NCI-H226 (cell line): ENCODE measurements around the gene CIROP.
A peak's percentile ranks its signal among the peaks of the same experiment; 100 is the strongest.

ENCODE experiments used
- DNase-seq: peaks from one replicate; pipeline ENCODE4 v3.0.0-alpha.2; 2015

CIROP gene

GRCh38 chr14:23091294-23092225 lies 13.2 kb downstream of the CIROP start:
- no peak for DNase-seq

- no peak for DNase-seq
These were observed 14.5 kb downstream of the CIROP start for GRCh38 chr14:23090254-23090636.

DNA sequence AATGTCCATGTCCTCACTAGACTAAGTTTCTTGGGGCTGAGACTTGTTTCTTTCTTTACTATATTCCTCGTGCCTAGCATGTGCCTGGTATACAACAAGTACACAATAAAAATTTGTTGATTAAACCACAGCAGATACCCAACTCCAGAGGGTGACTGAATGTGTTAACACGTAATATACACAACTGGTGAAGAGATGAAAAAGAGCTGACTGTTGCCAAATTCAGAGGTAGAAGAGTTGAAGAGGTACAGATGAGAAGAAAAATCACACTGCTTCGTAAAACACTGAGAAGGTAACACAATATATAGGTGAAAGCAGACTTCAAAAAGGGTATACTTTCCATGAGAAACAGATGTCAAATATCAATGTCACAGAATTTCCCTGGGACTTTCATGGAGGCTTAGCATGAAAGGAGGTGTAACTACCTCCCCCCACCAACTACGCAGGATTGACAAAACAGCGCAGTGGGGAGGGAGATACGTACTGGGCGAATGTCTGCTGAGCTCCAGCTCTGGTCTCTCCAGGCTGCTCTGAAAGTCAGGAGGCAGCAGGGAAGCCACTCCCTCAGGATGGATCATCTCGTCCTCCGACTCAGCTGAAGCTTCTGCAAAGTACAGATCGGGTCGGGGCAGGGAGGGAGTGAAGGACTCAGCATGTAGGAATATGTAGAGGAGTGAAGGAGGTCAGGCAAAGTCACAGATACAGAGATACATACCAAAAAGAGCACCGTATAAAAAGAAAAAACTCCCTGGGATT lies 15.1 kb downstream of the CIROP start:
- no peak for DNase-seq

DNA sequence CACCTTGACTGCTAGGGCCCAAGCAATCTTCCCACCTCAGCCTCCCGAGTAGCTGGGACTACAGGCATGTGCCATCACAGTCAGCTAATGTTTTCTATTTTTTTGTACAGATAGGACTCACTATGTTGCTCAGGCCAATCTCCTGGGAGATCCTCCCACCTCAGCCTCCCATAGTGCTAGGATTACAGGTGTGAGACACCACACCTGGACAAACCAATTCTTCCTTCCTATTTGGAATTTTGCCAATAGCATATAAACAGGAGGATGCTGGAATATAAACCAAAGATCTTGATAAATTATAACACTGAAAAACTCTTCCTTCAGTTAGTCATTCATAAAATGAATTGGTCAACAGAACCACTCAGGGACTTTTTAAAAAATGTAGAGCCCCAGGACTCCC lies 18.2 kb downstream of the CIROP start:
- DNase-seq: no peak

- no peak for DNase-seq
These were observed 19.3 kb downstream of the CIROP start for GRCh38 chr14:23085458-23085857.

DNA sequence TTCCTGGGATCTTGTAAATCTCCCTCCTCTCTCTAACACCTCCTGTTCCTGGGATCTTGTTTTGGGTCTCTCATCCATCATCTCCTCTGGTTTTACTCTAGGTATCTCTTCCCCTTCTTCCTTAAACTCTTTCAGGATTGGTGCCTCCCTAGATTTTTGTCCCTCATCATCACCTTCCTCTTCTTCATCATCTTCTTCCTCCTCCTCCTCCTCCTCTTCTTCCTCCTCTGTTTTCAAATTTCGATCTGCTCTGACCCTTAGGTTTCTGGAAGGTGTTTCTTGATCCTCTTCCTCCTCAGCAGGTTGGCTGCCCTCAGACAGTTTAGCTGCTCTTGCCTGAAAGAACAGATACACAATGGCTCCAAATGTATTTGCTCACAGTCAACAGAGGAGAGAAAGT lies 24.3 kb downstream of the CIROP start:
- DNase-seq: no peak

GRCh38 chr14:23079716-23080115 lies 25.1 kb downstream of the CIROP start:
- no peak for DNase-seq

DNA sequence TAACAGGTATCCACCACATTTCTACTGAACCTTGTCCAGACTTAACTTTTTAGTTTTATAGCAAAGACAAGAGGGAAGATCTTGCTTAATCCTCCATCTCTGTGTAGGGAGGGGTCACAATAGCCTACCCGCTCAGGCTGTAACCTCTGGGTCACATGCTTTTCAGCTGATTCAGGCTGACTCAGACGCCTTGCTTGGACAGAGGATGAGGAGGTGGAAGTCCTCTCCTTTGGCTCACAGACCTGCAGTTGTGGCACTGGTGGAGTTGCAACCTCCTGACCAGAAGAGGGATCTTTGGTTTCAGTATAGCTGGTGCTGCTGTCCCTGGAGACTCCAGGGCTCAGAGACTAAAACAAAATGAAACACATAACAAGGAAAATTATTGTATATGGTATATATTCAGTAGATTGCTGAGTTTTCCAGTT lies 26.1 kb downstream of the CIROP start:
- peak; percentile 93 for DNase-seq

DNA sequence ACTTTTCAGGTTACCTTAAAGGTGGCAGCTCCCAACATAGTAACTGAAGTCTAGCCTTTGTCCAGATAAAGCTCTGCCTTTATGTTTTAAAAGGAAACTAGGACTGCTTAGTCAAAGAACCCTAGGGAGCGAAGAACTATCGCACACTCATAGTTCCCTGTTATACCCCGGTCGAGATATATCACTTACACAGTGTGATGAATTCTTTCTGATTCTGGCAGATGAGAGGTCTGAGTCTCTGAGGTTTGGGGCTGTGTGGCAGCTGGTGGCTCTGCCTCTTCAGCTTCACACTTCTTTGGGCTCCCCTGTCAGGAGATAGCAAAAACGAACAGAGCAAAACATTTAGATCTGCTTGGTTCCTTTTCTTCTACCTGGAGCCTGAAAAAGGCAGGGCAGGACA lies 26.8 kb downstream of the CIROP start:
- no peak for DNase-seq

GRCh38 chr14:23076785-23077408 lies 27.9 kb downstream of the CIROP start:
- DNase-seq: peak; percentile 27

- no peak for DNase-seq
These were observed 29.9 kb downstream of the CIROP start for GRCh38 chr14:23074906-23075305.

GRCh38 chr14:23071921-23072539 lies 32.8 kb downstream of the CIROP start:
- DNase-seq: peak; percentile 29

GRCh38 chr14:23071244-23071920 lies 33.4 kb downstream of the CIROP start:
- peak; percentile 89 for DNase-seq

DNA sequence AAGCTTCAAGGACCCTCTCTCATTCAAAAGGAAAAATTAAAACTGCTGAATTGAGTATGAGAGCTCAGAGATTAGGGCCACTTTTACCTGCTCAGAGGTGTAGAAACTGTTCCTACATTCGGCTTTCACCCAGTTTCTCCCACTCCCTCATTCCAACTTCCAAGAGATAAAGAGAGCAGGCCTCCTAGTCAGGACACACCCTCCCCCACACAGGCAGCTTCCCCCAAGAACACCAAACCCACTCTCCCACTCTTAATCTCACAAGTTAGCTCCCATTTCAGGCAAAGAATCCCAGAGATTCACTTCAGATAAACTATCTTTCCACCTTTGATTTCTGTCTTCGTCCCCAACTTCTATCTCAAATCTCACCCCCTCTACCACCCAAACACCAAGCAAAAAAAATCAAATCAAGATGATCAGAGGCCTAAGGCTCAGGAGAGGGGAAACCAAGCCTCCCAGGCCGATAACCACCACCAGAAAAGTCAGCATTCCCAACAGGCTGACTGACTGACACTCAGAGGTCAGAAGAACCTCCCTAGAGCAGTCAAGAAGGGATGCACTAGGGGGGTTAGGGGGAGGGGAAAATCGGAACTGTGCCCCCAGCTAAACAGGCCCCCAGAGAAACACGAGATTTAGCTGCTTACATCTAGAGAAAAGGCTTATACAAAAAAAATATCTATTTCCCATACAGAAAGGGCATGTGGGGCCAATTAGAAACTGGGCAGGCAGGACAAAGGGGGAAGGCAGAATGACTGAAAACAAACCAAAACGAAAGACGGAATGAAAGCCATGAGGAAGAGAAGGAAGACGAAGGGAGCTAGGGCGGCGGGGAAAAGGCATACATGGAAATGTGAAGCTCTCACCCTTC lies 34.3 kb downstream of the CIROP start:
- DNase-seq: no peak

DNA sequence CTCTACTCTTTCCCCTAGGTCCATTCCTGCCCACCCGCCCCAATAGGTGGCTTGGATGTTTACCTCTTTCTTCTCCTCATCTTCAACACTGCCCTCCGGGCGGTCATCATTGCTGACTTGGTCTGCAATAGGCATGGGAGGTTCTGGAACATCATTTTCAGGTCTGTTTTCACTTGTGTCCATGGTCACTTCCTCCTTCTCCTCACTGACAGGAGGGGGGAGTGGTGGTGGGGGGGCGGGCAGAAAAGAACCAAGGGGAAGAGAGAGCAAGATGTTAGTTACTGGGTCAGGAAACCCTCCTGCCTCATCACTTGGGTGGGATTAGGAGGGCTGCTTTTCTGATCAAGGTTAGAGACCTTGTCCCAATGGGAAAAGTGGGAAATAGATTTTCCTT lies 35.4 kb downstream of the CIROP start:
- DNase-seq: no peak

GRCh38 chr14:23068789-23069412 lies 35.9 kb downstream of the CIROP start:
- peak; percentile 69 for DNase-seq

- no peak for DNase-seq
These were observed 36.7 kb downstream of the CIROP start for GRCh38 chr14:23067847-23068788.

- no peak for DNase-seq
These were observed 37.7 kb downstream of the CIROP start for GRCh38 chr14:23066855-23067744.

- DNase-seq: no peak
These were observed 38.4 kb downstream of the CIROP start for GRCh38 chr14:23066368-23066767.
